Renal cortical epithelial cell (primary cell): Measurements from ENCODE around the gene CROCC. TPM values are rescaled to one million over a fixed set of nuclear protein-coding genes. Genes with fewer than 3 reads are reported as not detected.
"Not testable (repeated sequence)": the region's sequence is repeated elsewhere in the genome, so short reads cannot be mapped to it uniquely, and the experiment has no call there.

ENCODE experiments used
- DNase-seq: peaks from one replicate; pipeline ENCODE4 v3.0.0-alpha.2; 2011; ENCODE audit warnings: low read depth
- total RNA-seq: library from RNA; depleted of rRNA; stranded (reverse); fragments of >200 nt; gene quantifications from 2 replicates; pipeline ENCODE4 v1.2.3, GENCODE V29; 2014

The CROCC gene
- total RNA-seq, 1 donor from 2014 or later, result 15.4 TPM

GRCh38 chr1:16895598-16896315, 26.0 kb upstream of the CROCC start, which contains the start of gene RNU1-2:
TSS of gene RNU1-2 (plus strand) at chr1:16895980.
- peak; percentile 99 for DNase-seq

- DNase-seq, result peak; percentile 46
Measured at GRCh38 chr1:16896316-16897055, 25.2 kb upstream of the CROCC start.

- DNase-seq, result not testable (repeated sequence)
Measured at GRCh38 chr1:16897653-16898052, 24.1 kb upstream of the CROCC start.

GRCh38 chr1:16898298-16898697, 23.4 kb upstream of the CROCC start:
- DNase-seq, result not testable (repeated sequence)

- DNase-seq, result not testable (repeated sequence)
Measured at GRCh38 chr1:16899020-16899419, 22.7 kb upstream of the CROCC start.

GRCh38 chr1:16900751-16901150, 21.0 kb upstream of the CROCC start:
- no peak for DNase-seq

- DNase-seq, result not testable (repeated sequence)
Measured at GRCh38 chr1:16901371-16901770, 20.4 kb upstream of the CROCC start.

- DNase-seq, result peak; percentile 40
Measured at GRCh38 chr1:16903054-16903453, 18.7 kb upstream of the CROCC start.

GRCh38 chr1:16903458-16903796, 18.3 kb upstream of the CROCC start:
- DNase-seq, result no peak

GRCh38 chr1:16904560-16905109, 17.1 kb upstream of the CROCC start:
- peak; percentile 96 for DNase-seq

- peak; percentile 97 for DNase-seq
Measured at GRCh38 chr1:16905110-16905867, 16.4 kb upstream of the CROCC start.

- peak; percentile 62 for DNase-seq
Measured at GRCh38 chr1:16905868-16906702, 15.6 kb upstream of the CROCC start.

GRCh38 chr1:16906873-16907272, 14.9 kb upstream of the CROCC start:
- no peak for DNase-seq

- no peak for DNase-seq
Measured at GRCh38 chr1:16907870-16908758, 13.6 kb upstream of the CROCC start.

- DNase-seq, result not testable (repeated sequence)
Measured at GRCh38 chr1:16911851-16912721, 9.6 kb upstream of the CROCC start.

- not testable (repeated sequence) for DNase-seq
Measured at GRCh38 chr1:16912742-16913141, 9.0 kb upstream of the CROCC start.

- peak; percentile 67 for DNase-seq
Measured at GRCh38 chr1:16913181-16913832, 8.4 kb upstream of the CROCC start.

GRCh38 chr1:16913833-16914662, 7.7 kb upstream of the CROCC start:
- peak; percentile 77 for DNase-seq
